ENCODE data around the gene FADS2.

- no peak for TF ChIP-seq CTCF (IDR thresholded peaks at IDR 0.05 in 4 of 5, conservative IDR thresholded peaks at IDR 0.05 in 1 of 5)
- no peak for TF ChIP-seq POLR2A (IDR thresholded peaks at IDR 0.05)
Measured at GRCh38 chr11:61870541-61871031, 42.5 kb downstream of the FADS2 start.

Measured in gastrocnemius medialis (tissue), 4 donors.